SK-N-MC (cell line): Measurements from ENCODE around the gene EPS15.

Source experiments
- EZH2 ChIP-seq: fragments of 200-600 bp; sonication (generic); IDR thresholded peaks from one replicate; pipeline ENCODE4 v1.6.1; 2017; ENCODE audit warnings: antibody characterized with exemption
- POLR2AphosphoS5 ChIP-seq: IDR thresholded peaks from 2 replicates; pipeline ENCODE4 v1.6.1; 2012; ENCODE audit warnings: mild to moderate bottlenecking, low read depth, low read length, borderline replicate concordance

DNA sequence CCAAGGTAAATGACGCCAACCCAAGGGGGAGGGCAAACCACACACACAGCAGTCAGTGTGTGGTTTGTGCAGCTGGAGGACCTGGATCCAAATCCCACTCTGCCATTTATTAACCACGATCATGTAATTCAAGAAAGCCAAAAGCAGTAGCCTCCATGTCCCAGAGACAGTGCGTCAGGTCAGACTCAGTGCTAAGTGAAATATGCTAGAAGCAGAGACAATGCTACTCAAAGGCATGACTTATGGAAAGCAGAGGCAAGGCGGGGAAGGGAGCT is 202.3 kb downstream of the EPS15 start:
- no peak for TF ChIP-seq POLR2AphosphoS5
- no peak for TF ChIP-seq EZH2
